HG03064 (cell line): ENCODE data around the gene ANKIB1.
"Not testable (repeated sequence)": the region's sequence is repeated elsewhere in the genome, so short reads cannot be mapped to it uniquely, and the experiment has no call there.

Experiments used
- ATAC-seq: cut with Tn5 transposase; IDR thresholded peaks from one replicate; pipeline ENCODE4 v1.9.1; 2021; ENCODE audit warnings: low read depth; ENCODE audit not compliant: unreplicated experiment

The ANKIB1 gene

GRCh38 chr7:92402920-92403759 lies 157.4 kb downstream of the ANKIB1 start:
- no peak for ATAC-seq

DNA sequence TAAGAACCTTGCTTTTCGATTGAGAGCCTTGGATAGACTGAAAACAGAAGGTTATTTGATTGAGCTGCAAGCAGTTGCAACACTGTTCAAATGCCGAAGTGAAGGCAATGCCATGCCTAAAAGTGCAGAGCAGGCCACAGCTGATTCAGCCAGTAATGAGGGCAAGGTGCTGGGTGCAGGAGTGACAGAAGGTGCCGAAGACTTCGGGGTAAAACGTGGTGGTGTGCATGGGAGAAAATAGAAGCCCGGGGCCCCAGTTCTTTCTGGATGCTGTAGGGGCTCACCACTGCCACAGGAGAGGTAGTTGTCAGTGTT lies 157.9 kb downstream of the ANKIB1 start:
- no peak for ATAC-seq

GRCh38 chr7:92404170-92404614 lies 158.4 kb downstream of the ANKIB1 start:
- ATAC-seq = no peak

- no peak for ATAC-seq
These were observed 163.6 kb downstream of the ANKIB1 start for GRCh38 chr7:92409357-92409756.

DNA sequence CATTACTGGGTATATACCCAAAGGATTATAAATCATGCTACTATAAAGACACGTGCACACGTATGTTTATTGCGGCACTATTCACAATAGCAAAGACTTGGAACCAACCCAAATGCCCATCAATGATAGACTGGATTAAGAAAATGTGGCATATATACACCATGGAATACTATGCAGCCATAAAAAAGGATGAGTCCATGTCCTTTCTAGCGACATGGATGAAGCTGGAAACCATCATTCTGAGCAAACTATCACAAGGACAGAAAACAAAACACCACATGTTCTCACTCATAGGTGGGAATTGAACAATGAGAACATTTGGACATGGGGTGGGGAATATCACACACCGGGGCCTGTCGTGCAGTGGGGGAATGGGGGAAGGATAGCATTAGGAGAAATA lies 164.4 kb downstream of the ANKIB1 start:
- ATAC-seq = not testable (repeated sequence)

- no peak for ATAC-seq
These were observed 167.0 kb downstream of the ANKIB1 start for GRCh38 chr7:92412745-92413144.

- ATAC-seq = no peak
These were observed 167.8 kb downstream of the ANKIB1 start for GRCh38 chr7:92413550-92413949.

GRCh38 chr7:92415225-92415624 lies 169.5 kb downstream of the ANKIB1 start:
- no peak for ATAC-seq

DNA sequence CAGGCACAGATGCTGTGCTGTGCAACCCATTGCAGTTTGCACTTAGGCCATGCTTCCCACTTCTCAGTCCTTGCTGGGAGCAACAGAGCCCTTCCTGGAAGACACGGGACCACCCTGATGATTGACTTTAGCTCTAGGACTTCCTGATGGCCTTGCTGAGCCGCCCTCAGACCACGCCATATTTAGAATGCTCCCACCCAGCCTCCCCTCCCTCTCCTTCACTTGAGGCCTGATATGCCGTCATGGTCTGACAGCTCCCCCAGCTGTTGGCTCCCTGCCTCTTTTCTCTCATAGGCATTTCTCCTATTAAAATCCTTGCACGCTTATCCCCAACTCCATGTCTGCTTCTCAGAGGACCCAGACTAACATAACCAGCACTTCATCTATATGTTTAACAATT lies 172.1 kb downstream of the ANKIB1 start:
- no peak for ATAC-seq

- no peak for ATAC-seq
These were observed 176.1 kb downstream of the ANKIB1 start for GRCh38 chr7:92421676-92422435.

GRCh38 chr7:92422926-92423325 lies 177.2 kb downstream of the ANKIB1 start:
- ATAC-seq = no peak

GRCh38 chr7:92423710-92424131 lies 177.9 kb downstream of the ANKIB1 start:
- ATAC-seq = no peak

DNA sequence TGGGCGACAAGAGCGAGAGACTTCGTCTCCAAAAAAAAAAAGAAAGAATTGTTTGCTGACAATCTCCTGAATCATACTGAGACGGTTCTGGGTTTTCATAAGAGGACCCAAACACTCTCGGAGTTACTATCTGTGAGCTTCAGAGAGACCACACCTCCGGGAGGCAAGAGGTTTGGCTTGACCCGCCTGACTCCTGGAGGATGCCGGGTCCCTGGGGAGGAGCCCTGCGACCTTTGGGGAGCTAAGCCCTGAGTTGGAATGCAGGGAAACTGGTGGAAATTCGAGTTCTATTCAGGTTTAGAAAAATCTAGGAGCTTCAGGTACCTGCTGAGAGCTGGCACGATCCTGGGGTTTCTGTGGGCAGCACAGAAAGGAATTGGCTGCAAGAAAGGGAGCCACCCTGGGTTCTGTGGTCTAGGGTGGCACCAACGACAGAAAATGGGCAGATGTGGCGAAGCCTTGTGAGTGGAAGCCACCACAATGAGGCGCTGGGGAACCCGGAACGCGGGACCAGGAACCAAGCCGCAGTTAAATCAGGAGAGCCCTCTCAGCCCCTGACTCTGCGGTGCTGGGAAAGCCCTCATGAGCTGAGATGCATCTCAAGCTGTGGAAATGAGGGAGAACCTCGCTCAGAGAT lies 179.7 kb downstream of the ANKIB1 start:
- ATAC-seq = no peak

DNA sequence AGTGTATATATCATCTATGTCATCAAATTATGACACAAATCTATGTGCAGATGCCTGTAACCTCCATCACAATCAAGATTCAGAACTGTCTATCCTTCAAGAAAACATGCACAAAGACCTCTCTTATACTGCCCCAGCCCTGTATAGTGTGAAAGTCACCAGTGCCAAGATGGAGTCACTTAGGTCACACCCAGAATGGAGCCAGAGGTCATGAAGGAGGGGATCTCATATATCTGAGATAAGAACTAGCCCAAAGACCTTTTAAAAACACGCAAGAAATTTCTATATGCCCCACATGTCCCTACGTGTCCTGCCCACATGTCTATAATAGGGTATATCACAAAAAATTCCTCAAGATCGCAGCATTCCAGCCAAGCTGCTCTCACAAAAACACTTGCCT lies 181.4 kb downstream of the ANKIB1 start:
- ATAC-seq = no peak

DNA sequence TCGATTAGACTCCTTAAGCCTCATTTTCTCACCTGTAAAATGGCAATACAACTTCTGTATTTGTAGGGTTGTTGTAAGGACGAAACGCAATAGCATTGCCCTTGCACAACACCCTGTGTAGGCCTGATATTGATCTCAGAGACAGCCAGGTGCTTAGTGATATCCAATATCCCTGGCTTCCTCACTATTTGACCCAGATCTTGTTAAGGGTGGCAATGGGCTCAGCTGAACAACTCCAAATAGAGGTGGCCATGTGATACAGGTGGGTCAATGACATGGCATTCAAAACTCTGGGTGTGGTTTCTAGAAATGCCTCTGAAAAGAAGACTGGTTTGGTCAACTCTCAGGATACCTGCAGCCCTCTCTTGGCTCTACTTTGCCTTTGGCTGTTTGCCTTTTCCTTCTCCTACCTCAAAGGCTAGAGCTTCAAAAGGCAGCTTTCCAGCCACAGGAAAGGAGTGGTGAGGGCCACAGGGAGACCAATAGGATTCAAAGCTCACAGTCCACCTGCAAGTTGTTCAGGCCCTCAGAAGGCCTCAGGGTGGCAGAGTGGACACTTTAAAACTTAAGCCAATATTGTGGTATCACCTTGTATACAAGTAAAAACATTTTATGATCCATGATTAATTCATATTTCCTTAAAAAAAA lies 186.6 kb downstream of the ANKIB1 start:
- ATAC-seq = no peak

- ATAC-seq = no peak
These were observed 187.2 kb downstream of the ANKIB1 start for GRCh38 chr7:92433019-92433418.

DNA sequence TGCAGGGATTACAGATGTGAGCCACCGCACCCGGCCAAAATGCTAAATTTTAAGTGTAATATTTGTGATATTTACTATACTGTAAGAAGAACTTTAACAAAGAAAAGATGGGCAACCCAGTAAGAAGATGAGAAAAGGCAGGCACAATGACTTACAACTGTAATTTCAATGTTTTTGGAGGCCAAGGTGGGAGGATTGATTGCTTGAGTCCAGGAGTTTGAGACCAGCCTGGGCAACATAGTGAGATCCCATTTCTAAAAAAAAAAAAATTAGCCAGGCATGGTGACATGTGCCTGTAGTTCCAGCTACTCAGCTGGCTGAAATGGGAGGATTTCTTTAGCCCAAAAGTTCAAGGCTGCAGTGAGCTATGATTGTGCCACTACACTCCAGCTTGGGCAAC lies 189.8 kb downstream of the ANKIB1 start:
- no peak for ATAC-seq

GRCh38 chr7:92436612-92437445 lies 191.1 kb downstream of the ANKIB1 start:
- ATAC-seq = no peak

GRCh38 chr7:92437956-92438491 lies 192.2 kb downstream of the ANKIB1 start:
- ATAC-seq = no peak

- ATAC-seq = not testable (repeated sequence)
These were observed 196.9 kb downstream of the ANKIB1 start for GRCh38 chr7:92442720-92443119.
